ENCODE measurements around the gene CAMK2D.

The CAMK2D gene

DNA sequence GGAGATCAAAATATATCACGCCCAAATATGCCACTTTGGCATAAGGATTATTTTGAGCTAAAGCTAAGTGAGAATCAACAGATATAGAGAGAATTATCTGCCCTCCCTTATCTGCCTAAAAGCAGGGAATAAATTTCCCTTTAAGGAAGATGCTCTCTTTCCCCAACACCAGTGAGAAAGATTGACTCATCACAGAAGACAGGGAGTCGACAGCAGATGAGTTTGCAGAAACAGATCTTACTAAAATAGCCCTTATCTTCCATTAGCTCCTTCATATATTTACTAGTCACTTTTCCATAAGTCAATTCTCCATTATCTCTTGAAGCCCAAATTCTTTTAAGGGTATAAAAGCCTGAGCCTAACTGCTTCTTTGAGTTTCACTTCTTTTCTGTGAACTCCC, 156.6 kb downstream of the CAMK2D start:
- no peak for DNase-seq (ENCODE audit: low spot score)

DNA sequence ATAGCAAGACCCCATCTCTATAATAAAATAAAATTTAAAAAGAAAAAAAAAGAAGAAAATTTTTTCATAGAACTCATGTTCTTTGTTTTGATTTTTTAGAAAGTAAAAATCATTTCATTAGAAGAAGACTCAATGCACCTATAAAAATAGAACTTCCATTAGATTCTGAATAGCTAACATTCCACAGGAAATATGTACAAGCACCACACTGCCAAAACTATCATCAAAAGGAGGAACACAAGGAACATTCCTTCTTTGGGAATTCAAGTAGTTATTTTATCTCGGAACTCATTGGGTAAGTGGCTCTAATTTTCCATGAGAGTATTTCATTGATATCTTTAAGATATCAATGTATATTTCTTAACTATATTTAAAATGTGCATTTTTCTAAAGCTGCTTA, 157.6 kb downstream of the CAMK2D start:
- no peak for DNase-seq (ENCODE audit: low spot score)

DNA sequence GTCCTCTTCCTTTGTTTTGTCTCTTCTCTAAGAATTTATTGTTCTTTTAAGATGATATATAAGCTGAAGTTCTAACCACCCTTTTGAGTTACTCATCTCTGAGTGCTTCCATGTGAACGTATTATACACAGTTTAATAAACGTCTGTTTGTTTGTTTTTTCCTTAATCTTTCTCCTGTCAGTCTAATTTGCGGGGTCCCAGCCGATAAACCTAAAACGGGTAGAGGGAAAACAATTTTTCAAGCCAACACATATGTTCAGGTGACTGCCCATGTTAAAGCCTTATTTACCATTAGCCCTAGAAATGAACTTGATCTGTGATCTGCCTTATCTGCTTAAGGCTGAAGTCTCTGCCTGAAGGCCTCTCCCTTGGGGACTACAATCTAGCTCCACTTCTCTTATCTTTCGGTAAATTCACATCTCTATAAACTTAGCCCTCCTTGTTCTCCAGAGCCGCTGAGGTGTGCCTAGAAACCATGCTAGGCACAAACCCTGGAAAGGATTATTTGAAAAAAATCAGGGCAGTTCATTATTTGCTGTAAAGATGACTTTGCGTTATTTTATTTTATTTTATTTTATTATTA, 158.8 kb downstream of the CAMK2D start:
- DNase-seq (ENCODE audit: low spot score): no peak

DNA sequence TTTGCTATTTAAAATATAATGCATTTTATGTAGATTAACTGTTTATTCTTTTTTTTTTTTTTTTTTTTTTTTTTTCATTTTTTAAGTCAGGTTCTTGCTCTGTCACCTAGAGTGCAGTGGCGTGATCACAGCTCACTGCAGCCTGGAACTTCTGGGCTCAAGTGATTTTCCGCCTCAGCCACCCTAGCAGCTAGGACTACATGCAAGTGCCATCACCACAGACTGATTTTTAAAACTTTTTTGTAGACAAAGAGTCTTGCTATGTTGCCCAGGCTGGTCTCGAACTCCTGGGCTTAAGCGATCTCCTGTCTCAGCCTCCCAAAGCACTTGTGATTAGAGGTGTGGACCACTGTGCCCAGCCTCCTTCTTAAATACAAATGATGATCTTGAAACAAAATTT, 159.9 kb downstream of the CAMK2D start:
- no peak for DNase-seq (ENCODE audit: low spot score)

DNA sequence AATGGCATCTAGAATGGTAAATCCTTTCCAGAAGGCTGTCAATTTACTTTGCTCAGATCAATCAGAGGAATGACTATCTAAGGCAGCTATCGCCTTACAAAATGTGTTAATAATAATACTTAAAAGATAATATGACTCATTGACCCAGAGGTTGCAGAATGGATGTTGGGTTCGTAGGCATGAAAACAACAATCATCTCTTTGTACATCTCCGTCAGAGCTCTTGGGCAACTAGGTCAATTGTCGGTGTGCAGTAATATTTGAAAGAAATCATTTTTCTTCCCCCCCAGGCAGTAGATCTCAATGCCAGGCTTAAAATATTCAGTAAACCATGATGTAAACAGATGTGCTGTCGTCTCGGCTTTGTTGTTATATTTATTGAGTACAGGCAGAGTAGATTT, 165.1 kb downstream of the CAMK2D start:
- no peak for DNase-seq (ENCODE audit: low spot score)

DNA sequence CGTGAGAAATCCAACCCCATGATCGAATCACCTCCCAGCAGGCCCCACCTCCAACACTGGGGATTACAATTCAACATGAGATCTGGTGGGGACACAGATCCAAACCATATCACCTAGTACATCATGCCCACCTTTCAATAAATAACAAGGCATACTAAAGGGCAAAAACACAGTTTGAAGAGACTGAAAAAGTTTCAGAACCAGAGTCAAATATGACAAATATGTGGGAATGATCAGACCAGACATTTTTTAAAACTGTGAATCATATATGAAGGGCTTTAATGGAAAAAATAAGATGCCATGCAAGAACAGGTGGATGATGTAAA, 167.3 kb downstream of the CAMK2D start:
- no peak for DNase-seq (ENCODE audit: low spot score)

DNA sequence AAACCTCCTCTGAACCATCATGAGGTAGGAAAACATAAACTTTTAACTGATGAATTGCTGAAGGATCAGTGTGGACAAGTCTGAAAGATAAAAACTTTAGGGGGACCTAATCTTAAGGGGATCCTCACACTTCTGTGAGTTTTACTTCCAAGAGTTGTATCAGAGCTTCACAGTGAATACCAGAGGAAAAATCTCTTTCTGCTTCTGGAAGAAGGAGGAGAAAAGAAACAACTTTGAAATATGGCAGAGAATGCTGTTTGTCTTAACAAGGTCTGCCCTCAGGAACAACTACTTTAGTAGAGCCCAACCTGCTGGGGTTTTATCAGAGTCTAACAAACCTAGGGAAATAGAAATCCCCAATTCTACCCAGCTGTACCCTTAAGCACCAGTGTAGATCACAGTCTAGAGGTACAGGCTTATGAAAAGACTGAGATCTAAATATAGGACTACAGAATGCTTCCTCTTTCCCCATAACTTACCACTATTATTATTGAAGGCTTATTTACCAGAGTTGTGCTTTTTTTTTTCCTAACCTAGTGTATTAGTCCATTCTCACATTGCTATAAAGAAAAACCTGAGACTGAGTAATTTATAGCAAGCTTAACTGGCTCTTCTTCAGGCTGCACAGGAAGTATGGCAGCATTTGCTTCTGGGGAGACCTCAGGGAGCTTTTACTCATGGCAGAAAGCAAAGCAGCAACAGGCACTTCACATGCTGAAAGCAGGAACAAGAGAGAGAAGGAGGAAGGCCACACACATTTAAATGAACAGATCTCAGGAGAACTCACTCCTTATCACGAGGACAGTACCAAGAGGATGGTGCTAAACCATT, 167.9 kb downstream of the CAMK2D start:
- peak; percentile 46 for DNase-seq (ENCODE audit: low spot score)

DNA sequence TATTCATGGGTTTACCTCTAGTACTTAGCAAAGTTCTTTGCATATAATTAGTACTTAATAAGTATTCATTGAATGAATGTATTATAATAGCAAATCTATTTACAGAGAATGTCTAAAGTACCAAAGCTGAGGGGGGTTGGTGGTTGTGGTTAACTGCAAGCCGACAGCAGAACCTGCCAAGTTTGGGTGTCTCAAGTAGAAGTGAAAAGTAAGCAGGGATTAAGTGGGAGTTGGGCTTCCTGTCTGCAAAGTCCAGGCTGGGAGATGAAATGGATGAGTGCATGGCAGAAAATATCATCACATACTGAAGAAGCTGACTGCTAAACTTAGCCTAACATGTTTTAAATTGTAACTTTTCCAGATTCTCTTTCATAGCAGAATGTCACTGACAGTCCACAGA, 169.6 kb downstream of the CAMK2D start:
- DNase-seq (ENCODE audit: low spot score): no peak

DNA sequence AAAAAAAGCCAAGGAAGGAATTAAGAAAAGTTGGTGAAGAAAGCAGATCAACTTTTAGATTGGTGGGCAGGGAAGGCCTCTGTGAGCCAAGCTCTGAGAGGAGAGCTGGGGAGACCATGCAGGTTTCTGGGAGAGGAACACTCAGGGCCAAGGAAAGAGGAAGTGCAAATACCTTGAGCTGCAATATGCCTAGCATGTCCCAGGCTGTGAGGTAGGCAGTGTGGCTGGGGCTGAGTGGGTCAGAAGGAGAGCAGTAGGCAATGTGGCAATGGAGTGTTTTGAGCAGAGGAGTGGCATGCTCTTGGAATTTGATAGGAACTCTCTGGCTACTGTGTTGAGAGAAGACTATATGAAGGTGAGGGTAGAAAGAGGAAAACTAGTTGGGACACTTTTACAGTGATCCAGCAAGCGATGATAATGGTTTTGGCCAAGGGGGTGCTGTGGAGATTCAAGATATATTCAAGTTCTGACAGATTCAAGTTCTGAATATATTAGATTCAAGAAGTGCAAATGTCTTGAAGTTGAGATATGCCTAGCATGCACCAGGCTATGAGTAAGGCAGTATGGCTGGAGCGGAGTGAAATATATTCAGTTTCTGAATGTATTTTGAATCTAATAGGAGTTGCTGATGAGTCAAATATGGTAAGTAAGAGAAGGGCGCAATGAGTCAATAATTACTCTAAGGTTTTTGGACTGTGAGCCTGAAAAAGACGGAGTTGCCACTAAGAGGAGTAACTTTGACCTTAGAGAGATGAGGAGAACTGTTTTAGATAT, 172.5 kb downstream of the CAMK2D start:
- no peak for DNase-seq (ENCODE audit: low spot score)

DNA sequence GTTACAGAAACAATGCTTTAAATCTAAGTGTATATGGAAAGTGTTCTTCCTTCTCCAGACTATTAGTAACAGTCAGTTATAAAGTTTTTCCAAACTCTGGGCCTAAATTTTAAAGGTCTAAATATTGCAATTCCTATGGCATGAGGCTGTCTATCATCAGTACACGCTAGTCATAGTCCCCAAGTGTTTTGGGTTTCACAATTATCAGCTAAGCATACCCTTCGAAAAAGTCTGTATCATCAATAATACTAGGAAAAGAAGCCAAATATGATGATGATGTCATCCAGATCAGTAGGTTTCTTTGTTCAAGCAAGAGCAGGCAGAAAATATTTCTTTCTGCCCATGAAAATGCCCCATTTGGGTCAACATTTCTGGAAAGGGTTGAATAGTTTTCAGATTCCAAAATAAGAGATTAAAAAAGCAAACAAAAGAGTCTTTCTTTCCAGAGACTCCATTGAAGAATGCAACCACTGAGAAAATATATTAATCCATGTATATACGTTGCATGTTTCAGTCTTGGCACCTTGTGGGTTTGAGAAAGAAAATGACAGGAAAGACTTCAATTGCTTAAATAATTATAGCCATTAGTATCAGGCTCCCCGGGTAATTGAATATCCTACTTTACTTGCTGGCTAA, 173.8 kb downstream of the CAMK2D start:
- DNase-seq (ENCODE audit: low spot score): no peak

DNA sequence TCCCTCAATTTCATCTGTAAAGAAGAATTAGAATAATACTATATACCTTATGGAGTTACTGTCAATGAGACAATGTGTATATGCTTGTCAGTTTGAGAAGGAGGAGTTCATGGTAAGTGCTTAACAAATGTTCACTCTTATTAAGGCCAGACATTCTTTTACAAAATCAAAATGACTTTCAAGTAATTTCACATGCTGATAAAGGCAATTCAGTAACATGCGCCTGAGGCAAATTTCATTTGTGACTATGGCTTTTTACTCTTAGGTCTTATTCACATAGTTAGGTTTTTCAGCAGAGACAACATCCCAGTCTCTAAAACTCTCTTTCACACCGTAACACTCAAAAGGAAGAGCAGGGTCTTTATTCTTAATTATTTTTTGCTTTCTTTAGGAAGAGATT, 174.4 kb downstream of the CAMK2D start:
- DNase-seq (ENCODE audit: low spot score): no peak

DNA sequence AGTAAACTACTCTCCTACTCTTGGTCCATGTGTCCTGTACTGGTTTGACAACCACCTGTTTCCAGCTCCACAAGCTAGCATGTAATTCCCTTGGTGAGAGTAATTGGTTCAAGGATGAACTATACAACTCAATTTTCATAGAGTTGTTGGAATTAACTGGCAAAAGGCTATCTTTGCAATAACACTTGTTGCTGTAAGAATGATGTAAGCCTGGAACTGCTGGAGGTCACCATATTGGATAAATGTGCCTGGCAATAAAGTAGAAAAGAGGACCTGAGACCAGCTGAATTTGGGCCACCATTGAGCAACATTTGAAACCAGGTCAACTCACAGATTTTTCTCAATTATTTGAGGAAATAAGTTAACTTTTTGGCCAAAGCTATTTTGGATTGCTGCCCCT, 175.5 kb downstream of the CAMK2D start:
- DNase-seq (ENCODE audit: low spot score): no peak

DNA sequence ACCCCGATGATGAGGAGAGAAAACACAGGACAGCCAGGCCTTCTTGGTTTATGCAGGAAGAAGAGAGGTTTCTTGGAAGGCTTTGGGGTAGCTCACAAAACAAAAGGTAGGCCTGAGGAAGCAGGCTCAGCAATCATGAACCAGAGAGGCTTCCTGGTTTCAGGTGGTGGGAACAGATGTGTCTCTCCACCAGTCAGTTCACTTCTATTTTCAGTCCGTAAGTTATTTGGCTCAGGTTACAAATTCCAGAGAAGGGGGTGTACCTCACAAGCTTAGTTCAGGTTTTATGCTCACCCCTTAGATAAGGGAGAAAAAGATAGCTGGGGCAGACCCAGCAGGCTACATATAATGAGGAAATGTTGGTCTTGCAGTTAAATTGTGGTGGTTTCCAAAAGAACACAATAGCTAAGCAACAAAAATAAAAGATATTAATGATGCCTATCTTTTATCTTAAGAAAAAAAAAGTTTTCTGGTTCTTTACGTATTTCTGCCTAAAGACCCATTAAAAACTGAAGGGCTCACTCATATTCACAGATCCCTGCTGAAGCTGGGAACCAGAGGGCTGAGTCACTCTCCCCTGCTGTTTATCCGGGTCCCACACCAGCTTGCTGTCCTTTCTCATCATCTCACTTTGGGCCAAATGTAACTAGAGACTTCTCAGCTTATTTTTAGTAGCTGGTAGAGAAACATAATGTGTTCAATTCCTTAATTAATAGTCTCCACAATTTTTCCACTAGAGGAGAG, 177.0 kb downstream of the CAMK2D start:
- DNase-seq (ENCODE audit: low spot score): no peak

DNA sequence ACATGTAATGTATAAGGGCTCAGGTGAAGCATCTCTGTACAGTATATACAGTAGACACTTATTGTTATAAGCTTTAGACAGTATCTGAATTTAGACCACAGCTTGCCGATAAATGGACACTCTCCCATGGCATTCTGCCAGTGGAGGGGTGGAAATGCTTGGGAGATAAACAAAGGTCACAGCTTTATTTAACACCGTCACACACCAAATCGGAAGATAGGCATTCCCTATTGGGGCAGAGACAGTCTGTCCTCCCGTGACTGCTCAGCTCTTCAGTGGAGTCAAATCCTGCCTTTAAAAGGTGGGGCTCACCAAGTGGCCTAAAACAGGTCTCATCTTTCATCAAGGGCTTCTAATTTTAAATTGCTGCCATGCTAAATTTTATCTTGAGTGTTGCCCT, 178.8 kb downstream of the CAMK2D start:
- no peak for DNase-seq (ENCODE audit: low spot score)

DNA sequence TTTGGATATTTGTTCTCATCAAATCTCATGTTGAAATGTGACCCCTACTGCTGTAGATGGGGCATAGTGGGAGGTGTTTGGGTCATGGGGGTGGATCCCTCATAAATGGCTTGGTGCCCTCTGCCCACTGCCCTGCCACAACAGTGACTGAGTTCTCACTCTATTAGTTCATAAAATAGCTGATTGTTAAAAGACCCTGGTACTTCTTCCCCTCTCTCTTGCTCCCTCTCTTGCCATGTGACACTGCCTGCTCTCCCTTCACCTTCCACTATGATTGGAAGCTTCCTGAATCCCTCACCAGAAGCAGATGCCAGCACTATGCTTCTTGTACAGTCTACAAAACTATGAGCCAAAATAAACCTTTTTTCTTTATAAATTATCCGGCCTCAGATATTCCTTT, 182.2 kb downstream of the CAMK2D start:
- no peak for DNase-seq (ENCODE audit: low spot score)

DNA sequence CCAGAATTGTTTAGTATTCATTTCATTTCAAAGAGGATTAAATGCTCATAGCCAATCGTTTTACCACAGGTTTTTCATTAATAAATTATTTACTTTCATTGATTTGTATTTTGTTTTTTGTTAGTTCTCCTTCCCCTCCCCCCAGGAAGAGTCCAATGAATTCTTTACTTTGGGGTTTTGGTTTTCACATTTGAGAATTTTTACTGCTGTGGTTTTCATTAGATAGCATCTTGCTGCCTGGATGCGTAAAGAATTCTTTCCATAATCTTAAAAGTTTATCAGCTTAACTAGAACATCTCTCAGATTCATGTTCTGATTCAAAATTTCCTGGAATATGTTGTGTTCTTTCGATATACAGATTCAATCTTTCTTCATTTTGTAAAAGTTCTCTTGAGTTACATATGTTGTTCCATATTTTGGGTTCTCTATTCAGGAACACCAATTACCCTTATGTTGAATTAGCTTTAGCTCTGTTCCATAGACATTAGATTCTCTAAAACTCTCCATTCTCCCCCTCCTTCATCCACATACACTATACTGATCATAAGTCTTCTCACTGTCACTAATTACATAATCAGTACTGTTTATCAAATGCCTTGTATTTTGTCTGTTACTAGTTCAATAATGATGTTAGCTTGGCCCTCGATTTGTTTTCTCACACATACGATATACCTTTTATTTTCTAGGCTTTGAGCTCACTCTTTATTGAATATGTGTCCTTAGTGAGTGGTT, 184.4 kb downstream of the CAMK2D start:
- DNase-seq (ENCODE audit: low spot score): no peak

DNA sequence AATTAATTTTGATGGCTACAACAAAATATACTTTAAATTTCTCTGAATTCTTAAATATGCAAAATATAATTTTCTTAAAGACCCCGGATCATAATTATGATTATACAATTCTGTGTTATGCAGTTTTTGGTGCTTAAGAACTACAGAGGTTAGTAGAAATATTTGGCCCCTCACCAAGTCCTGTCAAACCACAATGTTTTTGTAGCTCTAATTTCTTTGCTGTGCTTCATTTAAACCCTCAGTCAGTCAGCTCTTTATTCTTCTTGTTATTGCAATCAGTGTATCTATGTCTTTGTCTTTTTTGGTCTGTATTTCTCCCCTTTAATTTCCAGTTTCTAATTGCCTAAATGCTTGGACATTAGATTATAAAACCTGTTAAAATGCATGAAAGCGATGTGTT, 186.1 kb downstream of the CAMK2D start:
- peak; percentile 29 for DNase-seq (ENCODE audit: low spot score)

DNA sequence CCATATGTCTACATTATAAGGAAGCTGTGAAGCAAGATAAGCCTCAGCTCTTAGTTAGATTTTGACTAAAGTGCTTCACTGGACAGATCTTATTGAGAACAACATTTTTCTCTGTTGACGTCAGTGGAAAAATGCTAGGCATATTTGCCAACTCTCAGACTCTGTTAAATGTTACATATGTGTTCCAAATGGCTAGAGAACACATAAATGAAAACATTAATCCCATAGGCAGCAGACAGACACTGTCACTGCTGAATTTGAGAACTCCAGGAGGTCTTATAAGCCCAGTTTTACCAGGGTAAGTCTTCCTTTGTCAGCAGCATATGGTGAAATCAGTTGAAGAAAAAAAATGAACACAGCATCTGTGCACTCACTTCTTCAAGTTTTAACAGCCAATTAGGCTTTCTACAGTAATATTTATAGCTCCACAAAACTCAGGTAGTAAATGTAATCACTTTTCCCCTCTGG, 186.9 kb downstream of the CAMK2D start:
- peak; percentile 60 for DNase-seq (ENCODE audit: low spot score)

DNA sequence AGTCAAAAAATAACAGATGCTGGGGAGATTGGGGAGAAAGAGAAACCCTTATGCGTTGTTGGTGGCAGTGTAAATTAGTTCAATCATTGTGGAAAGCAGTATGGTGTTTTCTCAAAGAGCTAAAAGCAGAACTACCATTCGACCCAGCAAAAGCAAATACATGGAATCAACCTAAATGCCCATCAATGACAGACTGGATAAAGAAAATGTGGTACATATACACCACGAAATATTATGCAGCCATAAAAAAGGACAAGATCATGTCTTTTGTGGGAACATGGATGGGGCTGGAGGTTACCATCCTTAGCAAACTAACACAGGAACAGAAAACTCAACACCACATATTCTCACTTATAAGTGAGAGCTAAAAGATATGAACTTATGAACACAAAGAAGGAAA, 188.9 kb downstream of the CAMK2D start:
- DNase-seq (ENCODE audit: low spot score): no peak

DNA sequence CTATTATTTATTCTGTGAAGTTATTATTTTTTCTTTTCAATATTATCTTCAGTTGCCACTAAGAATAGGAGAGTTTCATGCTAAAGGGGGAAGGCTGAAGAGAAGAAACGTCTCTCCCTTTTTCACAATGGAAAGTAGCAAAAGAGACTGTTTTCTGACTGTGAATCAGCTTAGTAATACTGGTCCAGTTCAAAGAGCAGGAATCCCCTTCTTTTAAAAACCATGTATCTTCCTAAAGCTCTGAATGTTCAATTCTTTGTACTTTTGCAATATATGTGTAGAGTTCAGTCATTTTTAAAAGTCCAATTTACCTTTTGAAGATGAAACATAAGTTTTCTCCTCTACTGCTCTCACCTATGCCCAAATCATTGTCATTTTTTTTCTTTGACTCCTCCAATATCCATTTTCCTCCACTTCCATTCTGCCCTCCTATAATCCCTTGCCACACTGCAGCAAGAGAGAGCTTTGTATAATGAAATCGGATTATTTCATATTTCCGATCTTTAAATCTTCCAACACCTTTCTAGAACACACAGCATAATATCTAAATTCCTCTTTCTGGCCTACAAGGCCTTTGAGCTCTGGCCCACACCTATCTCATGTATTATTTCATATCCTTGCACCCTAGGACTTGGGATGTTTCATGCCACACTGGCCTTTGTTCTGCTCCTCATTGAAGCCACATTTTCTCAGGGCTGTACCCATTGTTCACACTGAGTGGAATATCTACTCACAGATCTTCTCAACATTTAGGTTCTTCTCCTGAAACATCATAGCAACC, 195.3 kb downstream of the CAMK2D start:
- DNase-seq (ENCODE audit: low spot score): peak; percentile 53

DNA sequence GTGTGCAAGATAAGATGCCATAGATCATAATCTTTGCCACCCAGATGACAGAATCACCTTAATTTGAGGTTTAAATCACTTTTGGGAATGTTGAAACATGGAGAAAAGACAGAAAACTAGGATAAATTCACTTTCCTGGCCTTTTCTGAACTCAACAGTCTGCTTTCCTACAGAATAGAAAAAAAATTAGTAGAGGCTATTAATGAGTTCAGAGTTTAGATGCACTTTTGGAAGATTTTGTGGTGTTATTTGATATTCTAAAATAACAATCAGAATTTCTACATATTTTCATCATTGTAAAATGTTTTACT, 195.9 kb downstream of the CAMK2D start:
- peak; percentile 54 for DNase-seq (ENCODE audit: low spot score)
